ENCODE results near the gene MMP2. TPM values are rescaled to one million over a fixed set of nuclear protein-coding genes. Genes with fewer than 3 reads are reported as not detected.

MMP2 gene
- total and polyA plus RNA-seq, 2 of the 13 experiments (the other 11 are each of a cell fraction or from before 2014, with no cell fraction given) = 0.31 to 1.3 TPM

GRCh38 chr16:55503726-55504550, 24.9 kb downstream of the MMP2 start:
- no peaks in the 10 kb centered on the region for H3K9me3 ChIP-seq (ENCODE audit: low read length)
- H3K4me1 ChIP-seq (ENCODE audit: insufficient read depth, low read length) = peaks cover 46% of the 10 kb centered on the region
- no peaks in the 10 kb centered on the region for H3K79me2 ChIP-seq (ENCODE audit: insufficient read depth, low read length)
- H3K4me3 ChIP-seq (replicated peaks in 1 of 3; ENCODE audit: insufficient read depth in 1 of 3, low read depth in 2 of 3, low read length in 3 of 3) = no peak overlapping the region
- no TSS peak for BruUV-seq (replicated peaks)
- no peak overlapping the region for H3K27ac ChIP-seq (ENCODE audit: extremely low read length, insufficient read depth, low read length)
- H3K27me3 ChIP-seq (ENCODE audit: control insufficient read depth in 1 of 2, insufficient read depth in 2 of 2, low read length in 2 of 2) = no peaks in the 10 kb centered on the region
- no peak overlapping the region for H2AFZ ChIP-seq (ENCODE audit: low read length)
- ATAC-seq (no peak), DNase-seq (ENCODE audit: low spot score) (no peak), FAIRE-seq (no peak)
- H3K4me2 ChIP-seq (ENCODE audit: low read depth, low read length) = no peak overlapping the region
- in situ Hi-C loops (cut with HindIII; ENCODE audit: extremely low pct_ligation_motif_present, low pct_unique_long_range_greater_than_20kb) (no loop called here), intact Hi-C loops (cut with micrococcal nuclease; ENCODE audit: unreplicated experiment) (no loop called here)
- no peaks in the 10 kb centered on the region for H4K20me1 ChIP-seq (ENCODE audit: insufficient read depth, low read length)
- no peak for TF ChIP-seq MIXL1 (CRISPR knock-in tag; IDR thresholded peaks at IDR 0.05)
- no peak for TF ChIP-seq ZNF83 (CRISPR knock-in tag; IDR thresholded peaks at IDR 0.05; ENCODE audit: borderline replicate concordance)
- no peak for TF ChIP-seq DBP (CRISPR knock-in tag; IDR thresholded peaks at IDR 0.05; ENCODE audit: not compliant biosample characterization)
- no peak for TF ChIP-seq CREB3 (CRISPR knock-in tag; IDR thresholded peaks at IDR 0.05)
- TF ChIP-seq ZFP36 (IDR thresholded peaks at IDR 0.05; ENCODE audit: borderline replicate concordance, low read depth, low read length, partially characterized antibody) = no peak
- TF ChIP-seq BRCA1 (CRISPR knock-in tag; IDR thresholded peaks at IDR 0.05) = no peak
- no peak for TF ChIP-seq ZNF274 (CRISPR knock-in tag; IDR thresholded peaks at IDR 0.05)
- no peak for TF ChIP-seq ZNF3 (CRISPR knock-in tag; IDR thresholded peaks at IDR 0.05)
- no peak for TF ChIP-seq TBP (CRISPR knock-in tag; IDR thresholded peaks at IDR 0.05)
- TF ChIP-seq NFAT5 (CRISPR knock-in tag; IDR thresholded peaks at IDR 0.05) = no peak
- no peak for TF ChIP-seq ZSCAN31 (CRISPR knock-in tag; IDR thresholded peaks at IDR 0.05; ENCODE audit: low read depth)
- no peak for TF ChIP-seq RAD21 (CRISPR knock-in tag; IDR thresholded peaks at IDR 0.05)
- no peak for TF ChIP-seq ZNF234 (CRISPR knock-in tag; conservative IDR thresholded peaks at IDR 0.05)
- no peak for TF ChIP-seq ZNF136 (CRISPR knock-in tag; IDR thresholded peaks at IDR 0.05; ENCODE audit: low read depth)
- H3K9ac ChIP-seq (ENCODE audit: insufficient read depth, low read depth, low read length) = no peak overlapping the region
- H3K36me3 ChIP-seq (replicated peaks in 1 of 2; ENCODE audit: control insufficient read depth in 1 of 2, insufficient read depth in 2 of 2, low read length in 2 of 2) = no peaks in the 10 kb centered on the region
- ChIA-PET POLR2A (no interaction called here), CTCF (ENCODE audit: low intra/inter-chr PET ratio, low total read pairs) (interaction anchor here (2.7 kb wide), 1 partner anchor 39 kb away, joined by 9 read pairs; no protein-coding TSS in a partner anchor)
- WGBS (ENCODE audit: low lambda C conversion rate) = 93% methylated on average over 8 of the region's 8 CpGs

Measured in HepG2 (cell line).